HepG2 (cell line): Measurements from ENCODE around the gene CTF1. TPM values are rescaled to one million over a fixed set of nuclear protein-coding genes. Genes with fewer than 3 reads are reported as not detected.

ENCODE experiments used
- AFF4 ChIP-seq: sonication (generic); formaldehyde crosslinking; IDR thresholded peaks from 2 replicates; pipeline ENCODE4 v1.4.0; 2020; ENCODE audit warnings: missing genetic modification reagents
- HNRNPLL ChIP-seq: fragments of 200-400 bp; formaldehyde crosslinking; IDR thresholded peaks from 2 replicates; pipeline ENCODE4 v1.6.1; 2017; ENCODE audit warnings: mild to moderate bottlenecking, low read depth, low read length; ENCODE audit not compliant: poor library complexity, severe bottlenecking
- JARID2 ChIP-seq: sonication (generic); formaldehyde crosslinking; IDR thresholded peaks from 2 replicates; pipeline ENCODE4 v1.8.1; 2023; ENCODE audit warnings: missing genetic modification reagents, inconsistent platforms; ENCODE audit not compliant: insufficient replicate concordance
- MAFF ChIP-seq: IDR thresholded peaks from 2 replicates; pipeline ENCODE4 v1.6.1; 2011; ENCODE audit warnings: low read depth, low read length, improper control_type of control experiment
- NCOA2 ChIP-seq: sonication (generic); formaldehyde crosslinking; IDR thresholded peaks from 2 replicates; pipeline ENCODE4 v1.8.0; 2022; ENCODE audit warnings: inconsistent platforms
- ONECUT2 ChIP-seq: sonication (generic); formaldehyde crosslinking; IDR thresholded peaks from 2 replicates; pipeline ENCODE4 v1.4.0; 2020; ENCODE audit warnings: missing genetic modification reagents
- POGZ ChIP-seq: sonication (generic); formaldehyde crosslinking; IDR thresholded peaks from 2 replicates; pipeline ENCODE4 v1.4.0; 2020; ENCODE audit warnings: mild to moderate bottlenecking, missing genetic modification reagents
- PRMT3 ChIP-seq: sonication (generic); formaldehyde crosslinking; IDR thresholded peaks from 2 replicates; pipeline ENCODE4 v1.8.1; 2022; ENCODE audit warnings: low read depth, mild to moderate bottlenecking, moderate library complexity, missing genetic modification reagents, borderline replicate concordance
- PRPF4 ChIP-seq: fragments of 200-400 bp; formaldehyde crosslinking; IDR thresholded peaks from 2 replicates; pipeline ENCODE4 v1.6.1; 2016; ENCODE audit warnings: low read length, low read depth; ENCODE audit not compliant: poor library complexity, severe bottlenecking
- RORA ChIP-seq: sonication (generic); formaldehyde crosslinking; IDR thresholded peaks from 2 replicates; pipeline ENCODE4 v1.5.0; 2020; ENCODE audit warnings: mild to moderate bottlenecking, missing genetic modification reagents, moderate library complexity
- SP4 ChIP-seq: sonication (generic); formaldehyde crosslinking; IDR thresholded peaks from 2 replicates; pipeline ENCODE4 v1.8.1; 2023; ENCODE audit warnings: mild to moderate bottlenecking, missing genetic modification reagents
- SP5 ChIP-seq: IDR thresholded peaks from 2 replicates; pipeline ENCODE4 v1.6.1; 2016; ENCODE audit warnings: low read depth, borderline replicate concordance
- UBTF ChIP-seq: sonication (generic); formaldehyde crosslinking; IDR thresholded peaks from 2 replicates; pipeline ENCODE4 v1.4.0; 2020; ENCODE audit warnings: mild to moderate bottlenecking, missing genetic modification reagents
- ZBTB10 ChIP-seq: sonication (generic); formaldehyde crosslinking; IDR thresholded peaks from 2 replicates; pipeline ENCODE4 v1.4.0; 2020; ENCODE audit warnings: missing genetic modification reagents, borderline replicate concordance
- ZFX ChIP-seq: sonication (generic); formaldehyde crosslinking; IDR thresholded peaks from 2 replicates; pipeline ENCODE4 v1.4.0; 2020; ENCODE audit warnings: mild to moderate bottlenecking, low read depth, missing genetic modification reagents, moderate library complexity
- ZMAT3 ChIP-seq: sonication (generic); formaldehyde crosslinking; conservative IDR thresholded peaks from 2 replicates; pipeline ENCODE4 v1.7.0; 2021; ENCODE audit warnings: missing genetic modification reagents
- ZNF205 ChIP-seq: IDR thresholded peaks from 2 replicates; pipeline ENCODE4 v1.6.1; 2018; ENCODE audit warnings: missing biosample characterization, missing genetic modification reagents
- ZNF3 ChIP-seq: IDR thresholded peaks from 2 replicates; pipeline ENCODE4 v1.7.0; 2017; ENCODE audit warnings: inconsistent platforms
- ZNF331 ChIP-seq: sonication (generic); formaldehyde crosslinking; IDR thresholded peaks from 2 replicates; pipeline ENCODE4 v1.4.0; 2020; ENCODE audit warnings: missing genetic modification reagents
- ZNF333 ChIP-seq: sonication (generic); formaldehyde crosslinking; IDR thresholded peaks from 2 replicates; pipeline ENCODE4 v1.4.0; 2020; ENCODE audit warnings: mild to moderate bottlenecking, missing genetic modification reagents, borderline replicate concordance
- ZNF496 ChIP-seq: sonication (generic); formaldehyde crosslinking; IDR thresholded peaks from 2 replicates; pipeline ENCODE4 v1.8.1; 2023; ENCODE audit warnings: mild to moderate bottlenecking, moderate library complexity, missing genetic modification reagents; ENCODE audit not compliant: insufficient replicate concordance
- ZNF572 ChIP-seq: sonication (generic); formaldehyde crosslinking; IDR thresholded peaks from 2 replicates; pipeline ENCODE4 v1.5.1; 2020; ENCODE audit warnings: mild to moderate bottlenecking, missing genetic modification reagents
- ZNF790 ChIP-seq: sonication (generic); formaldehyde crosslinking; IDR thresholded peaks from 2 replicates; pipeline ENCODE4 v1.8.0; 2022; ENCODE audit warnings: missing genetic modification reagents, mild to moderate bottlenecking, borderline replicate concordance
- polyA plus RNA-seq, 8 experiments: library from polyadenylated mRNA; depleted of rRNA in 3 of 8; stranded (reverse) in 7 of 8; unstranded in 1 of 8; fragments of >200 nt; fragmentation: Illumina TruSeq in 4 of 8; extraction: Trizol in 4 of 8; gene quantifications; 2 replicates each; pipeline versions ENCODE4 v1.2.1 to v1.2.3, GENCODE V29; 2011 to 2016; ENCODE audit warnings: low read depth in 4 of 8, missing spikeins in 1 of 8, mixed read lengths in 1 of 8; ENCODE audit not compliant: insufficient read depth in 1 of 8
- total RNA-seq, 5 experiments: library from RNA; depleted of rRNA; stranded (reverse); fragments of >200 nt; fragmentation: Illumina TruSeq; extraction: Trizol; gene quantifications; 2 replicates each; pipeline ENCODE4 v1.2.3, GENCODE V29; 2016; ENCODE audit warnings: low read depth in 1 of 5

CTF1 gene
- total and polyA plus RNA-seq, 2 of the 13 experiments (the other 11 are each of a cell fraction or from before 2014, with no cell fraction given) = 0.13 to 1.8 TPM

GRCh38 chr16:30876867-30877266, 19.5 kb upstream of the CTF1 start (continued):
- TF ChIP-seq UBTF (CRISPR knock-in tag) (peak; percentile 32; the same call in 1 of the 2 replicates), ZFX (peak; percentile 56), RORA (no peak), ZNF496 (CRISPR knock-in tag) (no peak), ONECUT2 (CRISPR knock-in tag) (no peak), ZNF331 (CRISPR knock-in tag) (no peak), ZNF333 (no peak), PRPF4 (no peak), ZNF3 (no peak), PRMT3 (CRISPR knock-in tag) (no peak), JARID2 (CRISPR knock-in tag) (no peak), ZNF205 (CRISPR knock-in tag) (no peak), ZMAT3 (CRISPR knock-in tag) (no peak), MAFF (no peak), ZBTB10 (CRISPR knock-in tag) (no peak), HNRNPLL (no peak), SP5 (CRISPR knock-in tag) (peak; percentile 15; the same call in 1 of the 2 replicates), ZNF790 (no peak), ZNF572 (CRISPR knock-in tag) (no peak), NCOA2 (no peak), AFF4 (CRISPR knock-in tag) (no peak), SP4 (CRISPR knock-in tag) (no peak), POGZ (CRISPR knock-in tag) (no peak)
